ENCODE results near the gene NR4A1.

DNA sequence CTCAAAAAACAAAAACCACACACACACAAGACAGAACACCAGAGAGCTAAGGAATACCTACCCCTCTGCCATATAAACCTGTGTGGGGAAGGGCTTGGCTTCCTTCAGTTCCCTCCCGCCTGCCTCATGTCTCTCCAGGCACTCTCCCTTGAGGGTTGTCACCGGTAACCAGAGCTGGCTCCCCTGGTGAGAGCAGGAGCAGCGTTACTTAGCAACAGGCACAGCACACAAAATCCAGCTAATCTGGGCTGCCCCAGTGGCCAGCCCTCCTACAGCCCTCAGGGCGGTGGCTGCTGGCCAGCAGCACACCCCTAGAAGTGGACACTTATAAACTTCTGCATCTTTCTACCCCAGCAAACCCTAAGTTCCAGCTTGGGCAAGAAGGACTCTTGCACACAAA is 21.6 kb upstream of the NR4A1 start:
- no peak for TF ChIP-seq GABPA (IDR thresholded peaks at IDR 0.05; ENCODE audit: low read depth)
- no peak for TF ChIP-seq POLR2A (IDR thresholded peaks at IDR 0.05; ENCODE audit: low read depth, low read length)
- TF ChIP-seq CTCF (IDR thresholded peaks at IDR 0.05 in 2 of 3, conservative IDR thresholded peaks at IDR 0.05 in 1 of 3; ENCODE audit: control insufficient read depth in 2 of 3, extremely low read depth in 1 of 3, insufficient read depth in 1 of 3, low read depth in 3 of 3, low read length in 3 of 3): no peak
